HG03520 (cell line): ENCODE measurements around the gene VSIG10L2.
"Not testable (repeated sequence)": the region's sequence is repeated elsewhere in the genome, so short reads cannot be mapped to it uniquely, and the experiment has no call there.

Source experiments
- ATAC-seq: cut with Tn5 transposase; IDR thresholded peaks from one replicate; pipeline ENCODE4 v1.9.1; 2021; ENCODE audit warnings: mild to moderate bottlenecking, moderate library complexity; ENCODE audit not compliant: unreplicated experiment

Gene VSIG10L2

GRCh38 chr11:125959511-125959910 lies 13.7 kb downstream of the VSIG10L2 start:
- no peak for ATAC-seq

- no peak for ATAC-seq
Measured at GRCh38 chr11:125959931-125960330, 14.1 kb downstream of the VSIG10L2 start.

GRCh38 chr11:125960771-125961170 lies 14.9 kb downstream of the VSIG10L2 start:
- ATAC-seq = no peak

- ATAC-seq = no peak
Measured at GRCh38 chr11:125967515-125967914, 21.7 kb downstream of the VSIG10L2 start.

- no peak for ATAC-seq
Measured at GRCh38 chr11:125968354-125968753, 22.5 kb downstream of the VSIG10L2 start.

- no peak for ATAC-seq
Measured at GRCh38 chr11:125971618-125972017, 25.8 kb downstream of the VSIG10L2 start.

GRCh38 chr11:125974284-125974683 lies 28.4 kb downstream of the VSIG10L2 start:
- no peak for ATAC-seq

- ATAC-seq = no peak
Measured at GRCh38 chr11:125975634-125976033, 29.8 kb downstream of the VSIG10L2 start.

- ATAC-seq = no peak
Measured at GRCh38 chr11:125976156-125976555, 30.3 kb downstream of the VSIG10L2 start.

- no peak for ATAC-seq
Measured at GRCh38 chr11:125977333-125977732, 31.5 kb downstream of the VSIG10L2 start.

GRCh38 chr11:125978181-125978716 lies 32.4 kb downstream of the VSIG10L2 start:
- no peak for ATAC-seq

- ATAC-seq = no peak
Measured at GRCh38 chr11:125978778-125979407, 33.0 kb downstream of the VSIG10L2 start.

GRCh38 chr11:125979511-125979910 lies 33.7 kb downstream of the VSIG10L2 start:
- ATAC-seq = no peak

GRCh38 chr11:125980436-125980835 lies 34.6 kb downstream of the VSIG10L2 start:
- ATAC-seq = no peak

- no peak for ATAC-seq
Measured at GRCh38 chr11:125982348-125982730, 36.5 kb downstream of the VSIG10L2 start.

GRCh38 chr11:125985956-125986355 lies 40.1 kb downstream of the VSIG10L2 start:
- ATAC-seq = not testable (repeated sequence)

GRCh38 chr11:125987066-125987641 lies 41.3 kb downstream of the VSIG10L2 start:
- ATAC-seq = no peak

GRCh38 chr11:125990244-125990643 lies 44.4 kb downstream of the VSIG10L2 start:
- ATAC-seq = no peak

GRCh38 chr11:125992893-125993292 lies 47.0 kb downstream of the VSIG10L2 start:
- no peak for ATAC-seq

- no peak for ATAC-seq
Measured at GRCh38 chr11:125994509-125994908, 48.7 kb downstream of the VSIG10L2 start.

- ATAC-seq = peak; percentile 97
Measured at GRCh38 chr11:125995313-125995712, 49.5 kb downstream of the VSIG10L2 start.

GRCh38 chr11:125998267-125998666 lies 52.4 kb downstream of the VSIG10L2 start:
- no peak for ATAC-seq
